CD4-positive, alpha-beta T cell (primary cell): ENCODE results near the gene DNM1. TPM values are rescaled to one million over a fixed set of nuclear protein-coding genes. Genes with fewer than 3 reads are reported as not detected.

Experiments
- ATAC-seq: fragments of 200-7000 bp; cut with Tn5 transposase; one replicate; pipeline ENCODE4 v1.10.0; 2022; ENCODE audit warnings: mild to moderate bottlenecking; ENCODE audit not compliant: poor library complexity
- CTCF ChIA-PET: fragments of 350-600 bp; sonication (Branson Sonifier 250); formaldehyde crosslinking; loops from one replicate; lab custom pipeline; 2021; ENCODE audit warnings: antibody characterized with exemption, inconsistent platforms; lab: Charles Lee
- POLR2A ChIA-PET: fragments of 350-600 bp; sonication (Branson Sonifier 250); formaldehyde crosslinking; loops from one replicate; lab custom pipeline; 2021; ENCODE audit warnings: antibody characterized with exemption, inconsistent platforms; lab: Charles Lee
- DNase-seq, 14 experiments: peaks; one replicate each; pipeline ENCODE4 v3.0.0-alpha.2; 2013 to 2020; ENCODE audit warnings: mixed read lengths in 2 of 14
- H3K27ac ChIP-seq, 2 donors: one replicate each; pipeline versions ENCODE4 v1.5.1 to v1.7.0; 2013; ENCODE audit warnings: low read length in 2 of 2, low read depth in 1 of 2, mild to moderate bottlenecking in 1 of 2
- H3K27me3 ChIP-seq, 2 experiments: 1 replicate in 1 of 2; 2 replicates in 1 of 2; pipeline versions ENCODE4 v1.6.1 to v1.7.0; 2013; ENCODE audit warnings: low read length in 2 of 2, control low read depth in 1 of 2, mild to moderate bottlenecking in 1 of 2, moderate library complexity in 1 of 2; ENCODE audit not compliant: insufficient read depth in 2 of 2, control insufficient read depth in 1 of 2
- H3K36me3 ChIP-seq: one replicate; pipeline ENCODE4 v1.6.1; 2013; ENCODE audit warnings: low read length, control low read depth; ENCODE audit not compliant: insufficient read depth
- H3K4me1 ChIP-seq: one replicate; pipeline ENCODE4 v1.6.1; 2013; ENCODE audit warnings: low read length, control low read depth; ENCODE audit not compliant: insufficient read depth
- H3K4me3 ChIP-seq: one replicate; pipeline ENCODE4 v1.5.1; 2013; ENCODE audit warnings: mild to moderate bottlenecking, low read length, moderate library complexity
- H3K9me3 ChIP-seq, 2 experiments: 1 replicate in 1 of 2; 2 replicates in 1 of 2; pipeline versions ENCODE4 v1.6.1 to v1.7.0; 2013; ENCODE audit warnings: low read length in 2 of 2, mild to moderate bottlenecking in 2 of 2, control low read depth in 1 of 2, moderate library complexity in 1 of 2; ENCODE audit not compliant: control insufficient read depth in 1 of 2, insufficient read depth in 1 of 2
- H3K27ac Mint-ChIP-seq: one replicate; pipeline ENCODE4 v1.8.0; 2020; ENCODE audit warnings: mixed read lengths
- H3K27me3 Mint-ChIP-seq: one replicate; pipeline ENCODE4 v1.8.0; 2021; ENCODE audit warnings: mixed read lengths
- H3K36me3 Mint-ChIP-seq: one replicate; pipeline ENCODE4 v1.8.0; 2021; ENCODE audit warnings: low read depth, mixed read lengths
- H3K4me1 Mint-ChIP-seq: one replicate; pipeline ENCODE4 v1.8.0; 2021; ENCODE audit warnings: low read depth, mixed read lengths
- H3K4me3 Mint-ChIP-seq: one replicate; pipeline ENCODE4 v1.8.0; 2020; ENCODE audit warnings: mild to moderate bottlenecking, mixed read lengths
- H3K9me3 Mint-ChIP-seq: one replicate; pipeline ENCODE4 v1.8.0; 2020; ENCODE audit warnings: mixed read lengths
- intact Hi-C, 2 experiments: fragments of 100-400 bp; cut with DNase I in 1 of 2; cut with micrococcal nuclease in 1 of 2; formaldehyde crosslinking; loops; one replicate each; pipeline versions ENCODE4 v1.15.1 to v1.9.0; 2023 to 2025; cut with DNase I, micrococcal nuclease
- total RNA-seq, 174 experiments: library from RNA in 2 of 174; stranded (reverse) in 2 of 174; gene quantifications; one replicate each; pipeline ENCODE4 v1.2.3 and lab custom pipeline; 2021 to 2026
- TF ChIP-seq, protein P1 (sequence below): fragments of 200-600 bp; IDR thresholded peaks from one replicate; pipeline ENCODE4 v1.8.0; 2022; ENCODE audit warnings: antibody characterized with exemption, mild to moderate bottlenecking

The DNM1 gene
- total RNA-seq, 2 experiments from 2014 or later, result 1.8 to 2.5 TPM

DNA sequence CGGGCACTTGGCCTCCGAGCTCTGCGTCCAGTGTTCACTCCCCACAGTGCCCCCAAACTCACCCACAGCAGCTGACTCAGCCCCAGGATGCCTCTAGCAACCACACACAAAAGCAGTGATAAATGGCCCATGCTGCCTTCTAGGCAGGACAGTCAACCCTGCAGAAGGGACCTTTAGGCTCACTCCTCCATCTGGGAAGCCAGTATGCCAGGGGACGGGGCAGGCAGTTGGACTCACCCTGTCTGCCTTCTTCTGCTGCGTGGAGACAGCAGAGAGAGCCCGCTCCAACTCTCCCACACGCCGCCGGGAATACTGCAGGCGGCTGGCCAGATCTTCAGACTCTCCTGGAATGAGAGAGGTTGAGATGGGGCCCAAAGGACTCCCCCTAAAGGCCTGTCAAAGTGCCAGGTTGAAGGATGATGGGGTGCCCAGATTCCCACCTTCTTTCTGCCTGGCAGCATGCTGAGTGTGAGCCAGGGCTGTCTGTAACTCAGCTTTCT lies 62.2 kb downstream of the DNM1 start:
- ATAC-seq (no peak), DNase-seq (no peak)
- Mint-ChIP-seq H3K4me1 (no peaks in the 10 kb centered on the region), H3K27ac (no peak overlapping the region), H3K27me3 (no peaks in the 10 kb centered on the region), H3K9me3 (no peaks in the 10 kb centered on the region), H3K4me3 (no peak overlapping the region), H3K36me3 (peaks cover 55% of the 10 kb centered on the region)
- Histone ChIP-seq H3K27ac (no peak overlapping the region), H3K9me3 (no peaks in the 10 kb centered on the region), H3K4me1 (no peaks in the 10 kb centered on the region), H3K36me3 (peaks cover 43% of the 10 kb centered on the region), H3K4me3 (no peak overlapping the region), H3K27me3 (no peaks in the 10 kb centered on the region)
- TF ChIP-seq, protein P1, sequence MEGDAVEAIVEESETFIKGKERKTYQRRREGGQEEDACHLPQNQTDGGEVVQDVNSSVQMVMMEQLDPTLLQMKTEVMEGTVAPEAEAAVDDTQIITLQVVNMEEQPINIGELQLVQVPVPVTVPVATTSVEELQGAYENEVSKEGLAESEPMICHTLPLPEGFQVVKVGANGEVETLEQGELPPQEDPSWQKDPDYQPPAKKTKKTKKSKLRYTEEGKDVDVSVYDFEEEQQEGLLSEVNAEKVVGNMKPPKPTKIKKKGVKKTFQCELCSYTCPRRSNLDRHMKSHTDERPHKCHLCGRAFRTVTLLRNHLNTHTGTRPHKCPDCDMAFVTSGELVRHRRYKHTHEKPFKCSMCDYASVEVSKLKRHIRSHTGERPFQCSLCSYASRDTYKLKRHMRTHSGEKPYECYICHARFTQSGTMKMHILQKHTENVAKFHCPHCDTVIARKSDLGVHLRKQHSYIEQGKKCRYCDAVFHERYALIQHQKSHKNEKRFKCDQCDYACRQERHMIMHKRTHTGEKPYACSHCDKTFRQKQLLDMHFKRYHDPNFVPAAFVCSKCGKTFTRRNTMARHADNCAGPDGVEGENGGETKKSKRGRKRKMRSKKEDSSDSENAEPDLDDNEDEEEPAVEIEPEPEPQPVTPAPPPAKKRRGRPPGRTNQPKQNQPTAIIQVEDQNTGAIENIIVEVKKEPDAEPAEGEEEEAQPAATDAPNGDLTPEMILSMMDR, result no peak
- intact Hi-C loops, result no loop called here
- ChIA-PET POLR2A (no interaction called here), CTCF (no interaction called here)

- Mint-ChIP-seq H3K4me3 (no peak overlapping the region), H3K36me3 (peaks cover 54% of the 10 kb centered on the region), H3K4me1 (no peaks in the 10 kb centered on the region), H3K27ac (no peak overlapping the region), H3K9me3 (no peaks in the 10 kb centered on the region), H3K27me3 (no peaks in the 10 kb centered on the region)
- TF ChIP-seq, protein P1, result no peak
- H3K27ac ChIP-seq, result no peak overlapping the region
- ChIA-PET CTCF (no interaction called here), POLR2A (no interaction called here)
- H3K36me3 ChIP-seq, result peaks cover 36% of the 10 kb centered on the region
- no peak for ATAC-seq
- no peak for DNase-seq
- H3K27me3 ChIP-seq, result no peaks in the 10 kb centered on the region
- H3K4me1 ChIP-seq, result no peaks in the 10 kb centered on the region
- no peak overlapping the region for H3K4me3 ChIP-seq
- no peaks in the 10 kb centered on the region for H3K9me3 ChIP-seq
- intact Hi-C loops, result no loop called here
Measured at GRCh38 chr9:128266868-128267590, 63.9 kb downstream of the DNM1 start.

GRCh38 chr9:128271112-128271511 lies 67.9 kb downstream of the DNM1 start:
- H3K9me3 ChIP-seq, result no peaks in the 10 kb centered on the region
- peaks cover 34% of the 10 kb centered on the region for H3K36me3 ChIP-seq
- Mint-ChIP-seq H3K27me3 (no peaks in the 10 kb centered on the region), H3K4me1 (peaks cover 20% of the 10 kb centered on the region), H3K36me3 (peaks cover 55% of the 10 kb centered on the region), H3K9me3 (no peaks in the 10 kb centered on the region), H3K4me3 (no peak overlapping the region), H3K27ac (no peak overlapping the region)
- TF ChIP-seq, protein P1, result no peak
- CTCF ChIA-PET, result no interaction called here
- no peaks in the 10 kb centered on the region for H3K27me3 ChIP-seq
- intact Hi-C loops, result no loop called here
- H3K4me1 ChIP-seq, result peaks cover 17% of the 10 kb centered on the region
- ATAC-seq (no peak), DNase-seq (no peak)
- POLR2A ChIA-PET, result no interaction called here
- no peak overlapping the region for H3K4me3 ChIP-seq
- H3K27ac ChIP-seq, result no peak overlapping the region
